Endometrial microvascular endothelial cells (primary cell): ENCODE results near the gene CGB1. TPM values are rescaled to one million over a fixed set of nuclear protein-coding genes. Genes with fewer than 3 reads are reported as not detected.
"Not testable (repeated sequence)": the region's sequence is repeated elsewhere in the genome, so short reads cannot be mapped to it uniquely, and the experiment has no call there.

ENCODE experiments used
- in situ Hi-C: cut with HindIII; loops from 2 replicates; pipeline ENCODE4 v1.10.0; 2017; ENCODE audit warnings: low sequenced_read_pairs, low pct_unique_long_range_greater_than_20kb; ENCODE audit errors: inconsistent ontology term
- total RNA-seq: library from RNA; depleted of rRNA; stranded (reverse); fragments of >200 nt; gene quantifications from one replicate; pipeline ENCODE4 v1.2.3, GENCODE V29; 2015; ENCODE audit errors: inconsistent ontology term

The CGB1 gene
- total RNA-seq, 1 donor from 2014 or later = not detected

GRCh38 chr19:49028686-49029085 lies 8.0 kb downstream of the CGB1 start:
- in situ Hi-C loops = not testable (repeated sequence)

- in situ Hi-C loops = not testable (repeated sequence)
Observed at GRCh38 chr19:49025599-49025998, 11.1 kb downstream of the CGB1 start.

GRCh38 chr19:49025088-49025487 lies 11.6 kb downstream of the CGB1 start:
- in situ Hi-C loops = not testable (repeated sequence)

GRCh38 chr19:49024233-49024632 lies 12.5 kb downstream of the CGB1 start, which contains the start of gene CGB3:
Gene CGB3 (minus strand): TSS chr19:49024333. CDS start chr19:49023971, 362 bp downstream.
- in situ Hi-C loops = not testable (repeated sequence)

- in situ Hi-C loops = no loop called here
Observed at GRCh38 chr19:49022116-49022515, 14.6 kb downstream of the CGB1 start.

DNA sequence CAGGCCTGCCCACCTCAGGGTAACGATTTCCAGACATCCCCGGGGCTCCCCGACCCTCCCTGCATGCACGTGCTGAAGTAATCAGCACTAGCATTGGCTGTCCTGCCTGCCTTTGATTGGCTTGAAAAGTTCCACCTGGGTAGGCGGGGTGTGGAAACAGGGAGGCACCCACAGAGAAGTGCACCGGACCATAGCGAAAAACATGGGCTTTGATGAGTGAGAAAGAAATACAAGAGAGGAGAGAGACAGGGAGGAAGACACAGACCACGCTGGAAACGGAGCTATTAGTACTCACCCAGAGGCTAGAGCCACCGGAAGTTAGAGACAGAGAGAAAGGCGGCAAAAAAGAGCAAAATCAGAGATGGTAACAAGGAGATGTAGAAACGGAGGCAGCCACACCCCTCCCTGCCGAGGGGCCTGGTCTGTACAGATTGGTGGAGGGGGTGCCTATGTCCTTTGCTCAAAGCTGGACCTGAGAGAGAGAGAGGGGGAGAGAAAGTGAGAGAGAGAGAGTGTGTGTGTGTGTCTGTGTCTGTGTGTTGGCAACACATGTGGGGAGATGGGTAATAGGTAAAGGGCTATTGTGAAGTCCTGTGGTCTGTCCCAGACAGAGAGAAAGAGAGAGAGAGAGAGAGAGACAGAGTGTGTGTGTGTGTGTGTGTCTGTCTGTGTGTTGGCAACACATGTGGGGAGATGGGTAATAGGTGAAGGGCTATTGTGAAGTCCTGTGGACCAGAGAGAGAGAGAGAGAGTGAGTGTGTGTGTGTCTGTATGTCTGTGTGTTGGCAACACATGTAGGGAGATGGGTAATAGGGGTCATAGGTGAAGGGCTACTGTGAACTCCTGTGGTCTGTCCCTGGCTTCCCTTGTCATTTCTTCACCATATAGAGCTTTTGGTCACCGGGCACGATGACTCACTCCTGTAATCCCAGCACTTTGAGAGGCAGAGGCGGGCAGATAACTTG lies 15.5 kb downstream of the CGB1 start:
- in situ Hi-C loops = no loop called here

- in situ Hi-C loops = no loop called here
Observed at GRCh38 chr19:49020342-49020741, 16.4 kb downstream of the CGB1 start.

GRCh38 chr19:49019242-49019932 lies 17.3 kb downstream of the CGB1 start:
- in situ Hi-C loops = no loop called here

GRCh38 chr19:49018388-49019241 lies 18.1 kb downstream of the CGB1 start:
- in situ Hi-C loops = not testable (repeated sequence)

DNA sequence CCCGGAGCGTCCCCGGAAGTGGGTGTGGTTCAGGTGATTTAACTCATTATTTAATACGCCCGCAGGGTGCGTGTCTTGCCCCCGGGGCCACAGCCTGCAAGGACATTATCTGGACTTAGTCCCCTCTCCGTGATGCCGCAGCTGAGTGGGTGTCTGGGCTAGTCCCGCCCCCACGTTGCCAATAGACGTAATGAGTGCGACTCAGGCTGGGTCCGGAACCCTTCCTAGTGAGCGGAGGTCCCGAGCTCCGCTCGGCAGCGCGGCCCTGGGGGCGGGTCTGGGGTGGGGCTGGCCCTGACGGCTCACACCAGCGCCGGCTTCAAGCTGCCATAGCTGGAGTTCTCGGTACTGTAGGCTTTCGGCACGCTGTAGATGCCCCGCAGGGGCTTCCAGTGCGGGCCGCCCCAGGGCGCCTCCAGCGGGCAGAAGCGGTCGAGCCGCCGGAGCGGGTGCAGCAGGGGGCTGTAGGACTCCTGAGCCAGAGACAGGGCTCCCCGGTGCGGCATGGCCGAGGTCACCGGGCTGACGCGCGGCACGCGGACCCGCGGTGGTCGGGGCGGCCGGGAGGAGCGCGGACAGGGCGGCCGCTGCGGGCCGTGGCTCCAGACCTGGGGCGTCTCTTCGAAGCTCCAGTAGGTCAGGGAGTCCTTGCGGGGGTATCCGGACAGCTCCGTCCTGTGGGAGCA lies 18.9 kb downstream of the CGB1 start:
- in situ Hi-C loops = no loop called here

DNA sequence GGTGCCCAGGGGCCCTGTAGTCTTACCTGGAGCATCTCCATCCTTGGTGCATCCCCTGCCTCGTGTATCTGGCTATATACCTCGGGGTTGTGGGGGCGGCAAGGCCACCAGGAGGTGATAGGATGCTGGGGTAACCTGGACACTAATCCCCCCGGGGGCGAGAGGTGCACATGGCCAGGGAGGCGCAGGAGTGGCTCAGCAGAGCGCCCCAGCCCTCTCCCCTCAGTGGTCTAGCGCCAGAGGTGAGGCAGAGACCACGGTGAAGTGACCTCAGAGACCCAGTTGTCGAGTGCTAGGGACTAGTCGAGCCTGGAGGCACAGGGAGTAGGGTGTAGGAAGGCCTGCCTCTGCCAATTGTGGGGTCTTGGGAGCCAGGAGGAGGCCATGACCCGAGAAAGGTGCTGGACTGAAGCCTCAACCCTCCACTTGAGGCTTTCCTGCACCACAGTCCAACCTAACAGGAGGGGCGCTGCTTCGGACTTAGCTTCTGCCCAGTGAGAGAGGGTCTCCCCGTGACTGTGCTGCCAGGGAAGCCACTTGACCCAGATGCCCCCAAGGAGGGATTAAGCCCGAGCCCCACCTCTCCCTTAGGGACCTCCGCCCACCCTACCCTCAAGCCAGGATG lies 19.5 kb downstream of the CGB1 start, which contains the start of gene LHB:
TSS of gene LHB (minus strand) at position 51 of the 625 bp plus-strand sequence. CDS start at position 41, 10 bp downstream.
- in situ Hi-C loops = no loop called here

DNA sequence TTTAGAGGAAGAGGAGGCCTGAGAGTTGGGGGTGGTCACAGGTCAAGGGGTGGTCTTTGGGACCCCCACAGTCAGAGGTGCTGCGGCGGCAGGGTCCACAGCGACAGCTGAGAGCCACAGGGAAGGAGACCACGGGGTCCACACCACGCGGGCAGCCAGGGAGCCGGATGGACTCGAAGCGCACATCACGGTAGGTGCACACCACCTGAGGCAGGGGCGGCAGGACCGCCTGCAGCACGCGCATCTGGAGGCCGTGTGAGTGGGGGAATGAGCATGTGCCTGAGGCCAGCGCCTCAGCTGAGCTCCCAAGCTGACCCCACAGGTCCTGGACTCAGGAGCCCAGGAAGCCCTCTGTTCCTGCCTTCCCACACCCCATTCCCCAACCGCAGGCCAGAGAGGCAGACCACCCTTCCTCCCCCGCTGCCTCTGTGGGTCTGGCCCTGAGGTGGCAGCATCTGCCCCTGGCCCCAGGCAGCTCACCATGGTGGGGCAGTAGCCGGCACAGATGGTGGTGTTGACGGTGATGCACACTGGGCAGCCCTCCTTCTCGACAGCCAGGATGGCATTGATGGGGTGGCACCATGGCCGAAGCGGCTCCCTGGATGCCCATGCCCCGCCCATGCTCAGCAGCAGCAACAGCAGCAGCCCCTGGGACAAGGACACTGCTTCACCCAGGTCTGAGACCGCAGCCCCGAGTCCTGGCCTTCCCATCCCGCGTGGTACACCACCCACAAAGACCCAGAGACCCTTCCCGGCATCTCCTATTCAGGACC lies 20.4 kb downstream of the CGB1 start:
- in situ Hi-C loops = no loop called here

- in situ Hi-C loops = no loop called here
Observed at GRCh38 chr19:49014870-49015255, 21.8 kb downstream of the CGB1 start.

DNA sequence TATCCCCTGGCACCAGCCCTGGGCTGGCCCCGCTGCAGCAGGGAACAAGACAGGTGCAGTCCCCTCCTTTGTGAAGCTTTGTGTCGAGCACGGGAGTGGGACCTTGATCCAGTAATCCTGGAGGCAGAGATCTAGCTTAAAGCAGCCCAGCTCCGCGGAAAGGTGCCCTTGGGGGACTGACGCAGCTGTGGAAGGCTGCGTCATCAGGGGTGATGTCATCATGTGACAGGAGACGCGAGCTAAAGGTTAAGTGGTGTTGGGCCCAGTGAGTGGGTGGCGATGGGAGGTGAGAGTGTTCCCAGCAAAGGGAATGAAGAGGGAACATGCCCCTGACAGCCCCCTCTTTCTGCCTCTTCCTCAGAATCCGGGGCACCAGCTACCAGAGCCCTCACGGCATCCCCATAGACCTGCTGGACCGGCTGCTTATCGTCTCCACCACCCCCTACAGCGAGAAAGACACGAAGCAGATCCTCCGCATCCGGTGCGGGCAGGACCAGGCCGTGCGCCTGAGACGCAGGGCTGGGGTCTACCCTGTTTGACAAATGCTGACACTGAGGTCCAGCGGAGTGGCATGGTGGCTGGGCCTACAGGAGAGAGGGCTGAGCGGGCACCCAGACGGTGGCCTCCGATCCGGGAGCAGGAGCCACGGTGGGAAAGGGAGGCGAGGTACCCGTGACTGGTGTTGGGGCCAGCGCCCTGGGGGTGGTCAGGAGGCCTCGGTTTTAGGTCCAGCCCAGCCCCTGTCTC lies 22.4 kb downstream of the CGB1 start:
- in situ Hi-C loops = no loop called here

DNA sequence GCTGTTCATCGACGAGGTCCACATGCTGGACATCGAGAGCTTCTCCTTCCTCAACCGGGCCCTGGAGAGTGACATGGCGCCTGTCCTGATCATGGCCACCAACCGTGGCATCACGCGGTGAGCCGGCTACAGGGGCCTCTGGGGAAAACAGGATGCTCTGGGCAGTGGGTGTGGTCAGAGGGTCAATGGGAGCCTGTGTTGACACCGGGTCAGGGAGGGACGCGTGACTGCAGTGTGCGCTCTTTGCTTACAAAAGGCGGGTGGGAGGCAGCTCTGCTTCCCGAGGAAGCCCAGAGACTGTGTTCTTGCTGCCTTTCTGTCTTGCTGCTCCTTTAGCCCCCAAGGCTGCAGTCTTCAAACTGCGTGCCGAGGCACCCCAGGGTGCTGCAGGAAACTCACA lies 25.5 kb downstream of the CGB1 start:
- in situ Hi-C loops = no loop called here

GRCh38 chr19:49010453-49010852 lies 26.2 kb downstream of the CGB1 start:
- in situ Hi-C loops = no loop called here

GRCh38 chr19:49009828-49010227 lies 26.9 kb downstream of the CGB1 start:
- in situ Hi-C loops = no loop called here
